Sigmoid colon (tissue), 7 donors: ENCODE measurements around the gene IGFBP7. TPM values are rescaled to one million over a fixed set of nuclear protein-coding genes. Genes with fewer than 3 reads are reported as not detected.

Source experiments
- DNase-seq: peaks from one replicate; pipeline ENCODE4 v3.0.0-alpha.2; 2019
- H3K27ac ChIP-seq, 4 donors: fragments of 200-600 bp; sonication (generic); one replicate each; pipeline ENCODE4 v1.5.1; 2016 to 2019; ENCODE audit warnings: mild to moderate bottlenecking in 1 of 4
- H3K27me3 ChIP-seq, 3 donors: fragments of 200-600 bp; sonication (generic); one replicate each; pipeline ENCODE4 v1.5.1; 2019; ENCODE audit warnings: mild to moderate bottlenecking in 1 of 3
- H3K36me3 ChIP-seq, 4 donors: fragments of 200-600 bp; sonication (generic); one replicate each; pipeline ENCODE4 v1.5.1; 2016 to 2019
- H3K4me1 ChIP-seq, 4 donors: fragments of 200-600 bp; sonication (generic); one replicate each; pipeline ENCODE4 v1.5.1; 2017 to 2019
- H3K4me3 ChIP-seq, 4 donors: fragments of 200-600 bp; sonication (generic); one replicate each; pipeline ENCODE4 v1.5.1; 2017 to 2019; ENCODE audit warnings: mild to moderate bottlenecking in 2 of 4, moderate library complexity in 1 of 4
- H3K9me3 ChIP-seq, 4 donors: fragments of 200-600 bp in 3 of 4; sonication (generic) in 3 of 4; one replicate each; pipeline versions ENCODE4 v1.5.1 to v1.6.1; 2013 to 2019
- CTCF ChIP-seq, 4 experiments: fragments of 450-650 bp in 3 of 4; fragments of 200-600 bp in 1 of 4; IDR thresholded peaks; one replicate each; pipeline ENCODE4 v1.5.1; 2016 to 2019; ENCODE audit warnings: antibody characterized with exemption in 4 of 4, mild to moderate bottlenecking in 3 of 4, moderate library complexity in 2 of 4
- EP300 ChIP-seq, 4 donors: sonication (generic); formaldehyde crosslinking; IDR thresholded peaks; one replicate each; pipeline ENCODE4 v1.6.1; 2017; ENCODE audit warnings: antibody characterized with exemption in 4 of 4
- POLR2A ChIP-seq, 2 donors: fragments of 450-650 bp; IDR thresholded peaks; one replicate each; pipeline ENCODE4 v1.6.1; 2016; ENCODE audit warnings: antibody characterized with exemption in 2 of 2, mild to moderate bottlenecking in 2 of 2, moderate library complexity in 2 of 2
- POLR2AphosphoS5 ChIP-seq, 4 donors: sonication (generic); formaldehyde crosslinking; IDR thresholded peaks; one replicate each; pipeline ENCODE4 v1.6.1; 2017; ENCODE audit warnings: antibody characterized with exemption in 4 of 4
- whole genome bisulfite sequencing, 2 donors: extraction: QIAGEN DNeasy Blood & Tissue Kit; methylation state at CpG; one replicate each; pipeline ENCODE4 v1.1.7; 2013; 5-methylcytosine and 5-hydroxymethylcytosine counted together
- intact Hi-C: fragments of 100-400 bp; cut with DNase I; formaldehyde crosslinking; loops from one replicate; pipeline ENCODE4 v1.15.1; 2023
- polyA plus RNA-seq, 3 donors: library from polyadenylated mRNA; stranded (reverse); fragments of 200-250 nt; gene quantifications; one replicate each; pipeline ENCODE4 v1.2.3, GENCODE V29; 2013
- total RNA-seq, 4 donors: library from RNA; depleted of rRNA; stranded (reverse); fragments of >200 nt; gene quantifications; one replicate each; pipeline ENCODE4 v1.1.0, GENCODE V29; 2016
- donor health status: healthy with polysubstance abuse.
- donor health status: Bipolar disorder and iron deficiency.
- donor health status: healthy.

Gene IGFBP7
- total and polyA plus RNA-seq, 7 donors = 29.8 to 834 (median 474) TPM

GRCh38 chr4:57151481-57151880 is 41.3 kb upstream of the IGFBP7 start:
- WGBS, 2 donors = 32 to 73% methylated on average over 8 of the region's 8 CpGs
- intact Hi-C loops = no loop called here
- H3K9me3 ChIP-seq = no peaks in the 10 kb centered on the region

GRCh38 chr4:57149833-57150232 is 39.6 kb upstream of the IGFBP7 start:
- no peaks in the 10 kb centered on the region for H3K9me3 ChIP-seq
- WGBS, 2 donors = 60 to 71% methylated on average over 2 of the region's 2 CpGs
- no peak for DNase-seq
- no peak overlapping the region for H3K4me3 ChIP-seq
- no peaks in the 10 kb centered on the region for H3K36me3 ChIP-seq
- H3K27me3 ChIP-seq = no peaks in the 10 kb centered on the region
- intact Hi-C loops = no loop called here
- H3K4me1 ChIP-seq = no peaks in the 10 kb centered on the region
- TF ChIP-seq EP300 (IDR thresholded peaks at IDR 0.05) (no peak), CTCF (IDR thresholded peaks at IDR 0.05) (no peak), POLR2AphosphoS5 (IDR thresholded peaks at IDR 0.05) (no peak), POLR2A (IDR thresholded peaks at IDR 0.05) (no peak)
- no peak overlapping the region for H3K27ac ChIP-seq

More at GRCh38 chr4:57151481-57151880, 41.3 kb upstream of the IGFBP7 start:
- H3K4me1 ChIP-seq = no peaks in the 10 kb centered on the region
- no peak for DNase-seq
- H3K27ac ChIP-seq = no peak overlapping the region
- no peaks in the 10 kb centered on the region for H3K27me3 ChIP-seq
- TF ChIP-seq POLR2A (IDR thresholded peaks at IDR 0.05) (no peak), POLR2AphosphoS5 (IDR thresholded peaks at IDR 0.05) (no peak)
- no peak overlapping the region for H3K4me3 ChIP-seq
- H3K36me3 ChIP-seq = no peaks in the 10 kb centered on the region

- intact Hi-C loops = no loop called here
- 72 to 80% methylated on average over 1 of the region's 1 CpG for WGBS, 2 donors
Measured at GRCh38 chr4:57148831-57149505, 38.8 kb upstream of the IGFBP7 start.

GRCh38 chr4:57148177-57148576 is 38.0 kb upstream of the IGFBP7 start:
- TF ChIP-seq POLR2AphosphoS5 (IDR thresholded peaks at IDR 0.05) (no peak), CTCF (IDR thresholded peaks at IDR 0.05) (no peak), POLR2A (IDR thresholded peaks at IDR 0.05) (no peak), EP300 (IDR thresholded peaks at IDR 0.05) (no peak)
- Histone ChIP-seq H3K36me3 (no peaks in the 10 kb centered on the region), H3K9me3 (no peaks in the 10 kb centered on the region), H3K4me3 (no peak overlapping the region), H3K27ac (no peak overlapping the region), H3K27me3 (no peaks in the 10 kb centered on the region), H3K4me1 (no peaks in the 10 kb centered on the region)
- WGBS, 2 donors = 95 to 97% methylated on average over 1 of the region's 1 CpG
- intact Hi-C loops = no loop called here
- DNase-seq = no peak

More at GRCh38 chr4:57148831-57149505, 38.8 kb upstream of the IGFBP7 start:
- H3K36me3 ChIP-seq = no peaks in the 10 kb centered on the region
- no peak overlapping the region for H3K27ac ChIP-seq
- no peaks in the 10 kb centered on the region for H3K9me3 ChIP-seq
- H3K27me3 ChIP-seq = no peaks in the 10 kb centered on the region
- no peak for DNase-seq
- no peak overlapping the region for H3K4me3 ChIP-seq
- TF ChIP-seq POLR2AphosphoS5 (IDR thresholded peaks at IDR 0.05) (no peak), POLR2A (IDR thresholded peaks at IDR 0.05) (no peak), CTCF (IDR thresholded peaks at IDR 0.05) (no peak), EP300 (IDR thresholded peaks at IDR 0.05) (no peak)
- H3K4me1 ChIP-seq = no peaks in the 10 kb centered on the region

- no peaks in the 10 kb centered on the region for H3K4me1 ChIP-seq
- TF ChIP-seq EP300 (IDR thresholded peaks at IDR 0.05) (no peak), POLR2A (IDR thresholded peaks at IDR 0.05) (no peak), CTCF (IDR thresholded peaks at IDR 0.05) (no peak), POLR2AphosphoS5 (IDR thresholded peaks at IDR 0.05) (no peak)
- WGBS, 2 donors = 67 to 84% methylated on average over 9 of the region's 9 CpGs
- H3K9me3 ChIP-seq = no peaks in the 10 kb centered on the region
- intact Hi-C loops = no loop called here
- H3K36me3 ChIP-seq = no peaks in the 10 kb centered on the region
- DNase-seq = no peak
- H3K4me3 ChIP-seq = no peak overlapping the region
- H3K27me3 ChIP-seq = no peaks in the 10 kb centered on the region
- H3K27ac ChIP-seq = no peak overlapping the region
Measured at GRCh38 chr4:57147335-57148060, 37.3 kb upstream of the IGFBP7 start.
